ENCODE results near the gene RASA3.

- TF ChIP-seq ZNF12 (CRISPR knock-in tag; IDR thresholded peaks at IDR 0.05) (no peak), POLR2AphosphoS5 (IDR thresholded peaks at IDR 0.05; ENCODE audit: control insufficient read depth, insufficient read depth, low read depth, low read length) (no peak), USF2 (CRISPR knock-in tag; IDR thresholded peaks at IDR 0.05) (no peak), ZKSCAN8 (CRISPR knock-in tag; IDR thresholded peaks at IDR 0.05) (no peak)
These were observed 154.4 kb downstream of the RASA3 start for GRCh38 chr13:113977976-113978375.

All from K562 (cell line).